Astrocyte (in vitro differentiated cells and primary cell): Measurements from ENCODE around the gene HTR1D. TPM values are rescaled to one million over a fixed set of nuclear protein-coding genes. Genes with fewer than 3 reads are reported as not detected.

Experiments used
- DNase-seq: peaks from one replicate; pipeline ENCODE4 v3.0.0-alpha.2; 2010; ENCODE audit warnings: low read depth
- FAIRE-seq: peaks from 2 replicates; lab custom pipeline; 2011; peaks lifted over from hg19 to GRCh38; lab: Jason Lieb, UNC
- H2AFZ ChIP-seq: 2 replicates; pipeline ENCODE4 v1.6.0; 2012; ENCODE audit warnings: low read depth, low read length, inconsistent platforms
- H3K27ac ChIP-seq: 2 replicates; pipeline ENCODE4 v1.5.1; 2011; ENCODE audit warnings: low read depth, low read length, inconsistent platforms
- H3K27me3 ChIP-seq: 2 replicates; pipeline ENCODE4 v1.6.0; 2011; ENCODE audit warnings: low read length, inconsistent platforms; ENCODE audit not compliant: insufficient read depth
- H3K36me3 ChIP-seq: 2 replicates; pipeline ENCODE4 v1.5.1; 2011; ENCODE audit warnings: low read length, inconsistent platforms; ENCODE audit not compliant: insufficient read depth
- H3K4me1 ChIP-seq: 2 replicates; pipeline ENCODE4 v1.5.1; 2011; ENCODE audit warnings: low read length, inconsistent platforms; ENCODE audit not compliant: insufficient read depth
- H3K4me2 ChIP-seq: 2 replicates; pipeline ENCODE4 v1.6.0; 2012; ENCODE audit warnings: low read length, inconsistent platforms
- H3K4me3 ChIP-seq: 2 replicates; pipeline ENCODE4 v1.5.1; 2011; ENCODE audit warnings: low read depth, mild to moderate bottlenecking, low read length, inconsistent platforms; ENCODE audit not compliant: insufficient read depth
- H3K79me2 ChIP-seq: 2 replicates; pipeline ENCODE4 v1.6.0; 2012; ENCODE audit warnings: mild to moderate bottlenecking, low read length, inconsistent platforms; ENCODE audit not compliant: insufficient read depth
- H3K9ac ChIP-seq: 2 replicates; pipeline ENCODE4 v1.6.0; 2012; ENCODE audit warnings: mild to moderate bottlenecking, low read length, inconsistent platforms
- H3K9me3 ChIP-seq: 2 replicates; pipeline ENCODE4 v1.5.1; 2012; ENCODE audit warnings: low read depth, mild to moderate bottlenecking, low read length, inconsistent platforms; ENCODE audit not compliant: insufficient read depth
- H4K20me1 ChIP-seq: 2 replicates; pipeline ENCODE4 v1.6.0; 2012; ENCODE audit warnings: low read length, inconsistent platforms; ENCODE audit not compliant: insufficient read depth
- H3K27ac Mint-ChIP-seq: one replicate; pipeline ENCODE4 v1.8.0; 2021; ENCODE audit warnings: mild to moderate bottlenecking, mixed read lengths; ENCODE audit not compliant: unreplicated experiment
- H3K27me3 Mint-ChIP-seq: one replicate; pipeline ENCODE4 v1.8.0; 2021; ENCODE audit warnings: low read depth, mixed read lengths; ENCODE audit not compliant: unreplicated experiment
- H3K36me3 Mint-ChIP-seq: one replicate; pipeline ENCODE4 v1.8.0; 2021; ENCODE audit warnings: low read depth, mixed read lengths; ENCODE audit not compliant: unreplicated experiment
- H3K4me1 Mint-ChIP-seq: one replicate; pipeline ENCODE4 v1.8.0; 2021; ENCODE audit warnings: low read depth, mixed read lengths; ENCODE audit not compliant: unreplicated experiment
- H3K4me3 Mint-ChIP-seq: one replicate; pipeline ENCODE4 v1.8.0; 2021; ENCODE audit warnings: mild to moderate bottlenecking, moderate library complexity, mixed read lengths; ENCODE audit not compliant: unreplicated experiment
- H3K9me3 Mint-ChIP-seq: one replicate; pipeline ENCODE4 v1.8.0; 2021; ENCODE audit warnings: mild to moderate bottlenecking, mixed read lengths; ENCODE audit not compliant: unreplicated experiment
- CTCF ChIP-seq: IDR thresholded peaks from 2 replicates; pipeline ENCODE4 v1.5.1; 2011; ENCODE audit warnings: low read depth, mild to moderate bottlenecking, inconsistent platforms, low read length, moderate library complexity; ENCODE audit not compliant: insufficient read depth
- EZH2 ChIP-seq: IDR thresholded peaks from 2 replicates; pipeline ENCODE4 v1.6.1; 2012; ENCODE audit warnings: mild to moderate bottlenecking, low read length, inconsistent platforms; ENCODE audit not compliant: insufficient read depth
- total RNA-seq: library from RNA; stranded (reverse); gene quantifications from 2 replicates; pipeline ENCODE4 v1.2.1, GENCODE V29; 2021

Gene HTR1D
- total RNA-seq, 1 donor from 2014 or later, result 3.3 TPM

GRCh38 chr1:23187637-23188036 lies 29.7 kb downstream of the HTR1D start:
- Mint-ChIP-seq H3K27ac (peak overlapping the region; percentile 79), H3K27me3 (peaks cover 9% of the 10 kb centered on the region), H3K4me3 (no peak overlapping the region), H3K9me3 (peaks cover 2% of the 10 kb centered on the region), H3K4me1 (peaks cover 15% of the 10 kb centered on the region), H3K36me3 (no peaks in the 10 kb centered on the region)
- no peak for TF ChIP-seq CTCF
- no peak for FAIRE-seq
- H3K36me3 ChIP-seq, result no peaks in the 10 kb centered on the region
- H3K9ac ChIP-seq, result peak overlapping the region; percentile 76
- no peak overlapping the region for H3K27ac ChIP-seq
- no peaks in the 10 kb centered on the region for H3K9me3 ChIP-seq
- no peak for DNase-seq
- no peak overlapping the region for H3K4me3 ChIP-seq
- H3K4me2 ChIP-seq, result no peak overlapping the region
- no peak overlapping the region for H2AFZ ChIP-seq
- H3K4me1 ChIP-seq, result peaks cover 15% of the 10 kb centered on the region
- no peaks in the 10 kb centered on the region for H4K20me1 ChIP-seq
- no peaks in the 10 kb centered on the region for H3K79me2 ChIP-seq
- no peaks in the 10 kb centered on the region for H3K27me3 ChIP-seq

DNA sequence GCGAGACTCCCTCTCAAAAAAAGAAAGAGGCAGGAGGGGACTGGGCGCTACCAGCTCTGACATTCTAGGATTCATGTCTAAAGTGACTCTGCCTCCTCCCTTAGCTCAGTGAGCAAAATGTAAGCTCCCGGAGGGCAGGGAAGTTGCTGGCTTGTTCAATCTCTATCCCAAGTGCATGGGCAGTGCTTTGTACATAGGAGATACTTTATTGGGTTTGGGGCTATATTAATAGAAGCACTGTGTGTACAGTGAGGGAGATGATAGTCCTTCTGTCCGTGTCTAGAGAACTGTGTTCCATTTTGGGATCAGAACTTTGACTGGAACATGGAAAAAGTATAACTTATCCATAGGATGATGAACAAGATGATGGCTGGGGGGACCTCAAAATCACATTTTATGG lies 31.9 kb downstream of the HTR1D start:
- Histone ChIP-seq H3K36me3 (no peaks in the 10 kb centered on the region), H3K9me3 (no peaks in the 10 kb centered on the region), H3K4me2 (no peak overlapping the region), H3K27me3 (no peaks in the 10 kb centered on the region), H2AFZ (no peak overlapping the region), H3K27ac (no peak overlapping the region), H3K9ac (no peak overlapping the region), H3K4me1 (peaks cover 15% of the 10 kb centered on the region), H4K20me1 (no peaks in the 10 kb centered on the region), H3K79me2 (no peaks in the 10 kb centered on the region), H3K4me3 (no peak overlapping the region)
- H3K4me1 Mint-ChIP-seq, result peaks cover 14% of the 10 kb centered on the region
- peaks cover 2% of the 10 kb centered on the region for H3K9me3 Mint-ChIP-seq
- H3K27me3 Mint-ChIP-seq, result peaks cover 9% of the 10 kb centered on the region
- FAIRE-seq, result no peak
- no peak for TF ChIP-seq EZH2
- H3K4me3 Mint-ChIP-seq, result no peak overlapping the region
- peak overlapping the region; percentile 84 for H3K27ac Mint-ChIP-seq
- no peaks in the 10 kb centered on the region for H3K36me3 Mint-ChIP-seq
- no peak for DNase-seq

DNA sequence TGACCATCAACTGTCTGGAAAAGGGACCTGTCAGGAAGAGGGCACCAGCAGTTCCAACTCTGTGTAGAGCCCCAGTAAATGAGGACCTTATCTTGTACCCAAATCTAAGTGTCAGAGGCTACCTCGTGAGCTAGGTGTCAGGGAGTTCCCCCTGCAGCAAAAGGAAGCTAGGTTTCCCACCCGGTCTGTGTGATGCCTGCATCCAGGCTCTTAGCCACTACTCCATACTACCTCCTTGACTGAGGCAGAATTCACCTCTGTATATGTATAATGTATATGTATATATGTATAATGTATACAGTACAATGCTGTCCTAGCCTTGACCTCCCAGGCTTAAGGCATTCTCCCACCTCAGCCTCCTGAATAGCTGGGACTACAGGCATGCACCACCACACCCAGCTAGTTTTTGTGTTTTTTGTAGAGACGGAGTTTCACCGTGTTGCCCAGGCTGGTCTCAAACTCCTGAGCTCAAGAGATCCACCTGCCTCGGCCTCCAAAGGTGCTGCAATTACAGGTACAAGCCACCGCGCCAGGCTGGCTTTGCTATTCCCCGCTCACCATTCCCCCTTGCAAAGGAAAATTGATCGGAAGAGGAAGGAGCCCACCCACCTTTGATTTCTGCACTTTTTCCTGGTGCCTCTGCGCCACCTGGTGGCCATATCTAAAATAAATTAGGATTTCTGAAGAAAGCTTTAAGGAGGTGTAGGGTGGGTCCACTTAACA lies 32.9 kb downstream of the HTR1D start:
- H3K4me3 ChIP-seq, result peak overlapping the region; percentile 35
- H4K20me1 ChIP-seq, result no peaks in the 10 kb centered on the region
- Mint-ChIP-seq H3K27me3 (peaks cover 9% of the 10 kb centered on the region), H3K4me1 (peaks cover 10% of the 10 kb centered on the region), H3K9me3 (peaks cover 2% of the 10 kb centered on the region), H3K27ac (peak overlapping the region; percentile 72), H3K36me3 (no peaks in the 10 kb centered on the region), H3K4me3 (peak overlapping the region; percentile 74)
- H3K9me3 ChIP-seq, result no peaks in the 10 kb centered on the region
- peak overlapping the region; percentile 46 for H2AFZ ChIP-seq
- FAIRE-seq (no peak), DNase-seq (no peak)
- TF ChIP-seq EZH2, result no peak
- TF ChIP-seq CTCF, result peak; percentile 63
- no peaks in the 10 kb centered on the region for H3K36me3 ChIP-seq
- H3K27me3 ChIP-seq, result no peaks in the 10 kb centered on the region
- H3K27ac ChIP-seq, result no peak overlapping the region
- H3K79me2 ChIP-seq, result no peaks in the 10 kb centered on the region
- peak overlapping the region; percentile 23 for H3K9ac ChIP-seq
- H3K4me2 ChIP-seq, result peak overlapping the region; percentile 76
- H3K4me1 ChIP-seq, result peaks cover 15% of the 10 kb centered on the region
